Transverse colon (tissue), 3 donors: ENCODE data around the gene JAZF1.

Experiments used
- EP300 ChIP-seq: sonication (generic); formaldehyde crosslinking; IDR thresholded peaks from one replicate; pipeline ENCODE4 v1.6.1; 2017; ENCODE audit warnings: antibody characterized with exemption, low read depth
- POLR2A ChIP-seq: fragments of 450-650 bp; IDR thresholded peaks from one replicate; pipeline ENCODE4 v1.6.1; 2016; ENCODE audit warnings: antibody characterized with exemption, mild to moderate bottlenecking, moderate library complexity
- TF ChIP-seq, protein P1 (sequence below), 5 experiments: fragments of 200-600 bp in 3 of 5; fragments of 450-650 bp in 2 of 5; sonication (generic) in 3 of 5; IDR thresholded peaks; 1 replicate in 2 of 5; 2 replicates in 3 of 5; pipeline ENCODE4 v1.5.1; 2016 to 2017; ENCODE audit warnings: antibody characterized with exemption in 5 of 5, inconsistent platforms in 3 of 5, mild to moderate bottlenecking in 2 of 5, moderate library complexity in 1 of 5

- TF ChIP-seq, protein P1, sequence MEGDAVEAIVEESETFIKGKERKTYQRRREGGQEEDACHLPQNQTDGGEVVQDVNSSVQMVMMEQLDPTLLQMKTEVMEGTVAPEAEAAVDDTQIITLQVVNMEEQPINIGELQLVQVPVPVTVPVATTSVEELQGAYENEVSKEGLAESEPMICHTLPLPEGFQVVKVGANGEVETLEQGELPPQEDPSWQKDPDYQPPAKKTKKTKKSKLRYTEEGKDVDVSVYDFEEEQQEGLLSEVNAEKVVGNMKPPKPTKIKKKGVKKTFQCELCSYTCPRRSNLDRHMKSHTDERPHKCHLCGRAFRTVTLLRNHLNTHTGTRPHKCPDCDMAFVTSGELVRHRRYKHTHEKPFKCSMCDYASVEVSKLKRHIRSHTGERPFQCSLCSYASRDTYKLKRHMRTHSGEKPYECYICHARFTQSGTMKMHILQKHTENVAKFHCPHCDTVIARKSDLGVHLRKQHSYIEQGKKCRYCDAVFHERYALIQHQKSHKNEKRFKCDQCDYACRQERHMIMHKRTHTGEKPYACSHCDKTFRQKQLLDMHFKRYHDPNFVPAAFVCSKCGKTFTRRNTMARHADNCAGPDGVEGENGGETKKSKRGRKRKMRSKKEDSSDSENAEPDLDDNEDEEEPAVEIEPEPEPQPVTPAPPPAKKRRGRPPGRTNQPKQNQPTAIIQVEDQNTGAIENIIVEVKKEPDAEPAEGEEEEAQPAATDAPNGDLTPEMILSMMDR (IDR thresholded peaks at IDR 0.05), result no peak
- no peak for TF ChIP-seq EP300
- no peak for TF ChIP-seq POLR2A
Measured at GRCh38 chr7:28042721-28043120, 137.9 kb downstream of the JAZF1 start.
